SJSA1 (cell line): ENCODE data around the gene RPL12. TPM values are rescaled to one million over a fixed set of nuclear protein-coding genes. Genes with fewer than 3 reads are reported as not detected.
A peak's percentile ranks its signal among the peaks of the same experiment; 100 is the strongest.

ENCODE experiments used
- DNase-seq, 2 experiments: peaks; one replicate each; pipeline ENCODE4 v3.0.0-alpha.2; 2015 to 2020; ENCODE audit warnings: low spot score in 2 of 2, low read depth in 1 of 2
- H3K27ac ChIP-seq: fragments of 250-450 bp; sonication (Bioruptor Pico); 2 replicates; pipeline ENCODE4 v1.5.1; 2020; ENCODE audit warnings: mild to moderate bottlenecking, moderate library complexity
- H3K27me3 ChIP-seq: fragments of 250-450 bp; sonication (Bioruptor Pico); replicated peaks from 2 replicates; pipeline ENCODE4 v1.5.1; 2020; ENCODE audit warnings: mild to moderate bottlenecking, moderate library complexity
- H3K36me3 ChIP-seq: fragments of 250-450 bp; sonication (Bioruptor Pico); 2 replicates; pipeline ENCODE4 v1.5.1; 2020; ENCODE audit warnings: mild to moderate bottlenecking
- H3K4me1 ChIP-seq: fragments of 250-450 bp; sonication (Bioruptor Pico); replicated peaks from 2 replicates; pipeline ENCODE4 v1.6.1; 2021; ENCODE audit warnings: mild to moderate bottlenecking
- H3K4me3 ChIP-seq: fragments of 250-450 bp; sonication (Bioruptor Pico); 2 replicates; pipeline ENCODE4 v1.5.1; 2020; ENCODE audit warnings: mild to moderate bottlenecking
- H3K9me3 ChIP-seq: fragments of 250-450 bp; sonication (Bioruptor Pico); replicated peaks from 2 replicates; pipeline ENCODE4 v1.5.1; 2020; ENCODE audit warnings: mild to moderate bottlenecking
- total RNA-seq: library from RNA; depleted of rRNA; stranded (reverse); fragments of >200 nt; shearing (Covaris generic); gene quantifications from 2 replicates; pipeline ENCODE4 v1.2.3, GENCODE V29; 2014; rRNA removed

RPL12 gene
- total RNA-seq, 1 experiment from 2014 or later, result 1,700 TPM

GRCh38 chr9:127399736-127400269 is 51.4 kb downstream of the RPL12 start:
- peaks cover 15% of the 10 kb centered on the region for H3K4me1 ChIP-seq
- DNase-seq, result no peak
- no peaks in the 10 kb centered on the region for H3K9me3 ChIP-seq
- no peak overlapping the region for H3K4me3 ChIP-seq
- no peak overlapping the region for H3K27ac ChIP-seq
- no peaks in the 10 kb centered on the region for H3K27me3 ChIP-seq
- peaks cover 30% of the 10 kb centered on the region for H3K36me3 ChIP-seq

- Histone ChIP-seq H3K36me3 (peaks cover 21% of the 10 kb centered on the region), H3K9me3 (no peaks in the 10 kb centered on the region)
Measured at GRCh38 chr9:127398715-127399400, 52.3 kb downstream of the RPL12 start.

GRCh38 chr9:127398275-127398647 is 52.9 kb downstream of the RPL12 start:
- no peak for DNase-seq
- Histone ChIP-seq H3K4me3 (peak overlapping the region; percentile 93), H3K9me3 (no peaks in the 10 kb centered on the region), H3K4me1 (peaks cover 15% of the 10 kb centered on the region), H3K36me3 (peaks cover 15% of the 10 kb centered on the region), H3K27ac (peak overlapping the region; percentile 62; the same call in 1 of the 2 replicates), H3K27me3 (no peaks in the 10 kb centered on the region)

More at GRCh38 chr9:127398715-127399400, 52.3 kb downstream of the RPL12 start:
- Histone ChIP-seq H3K27ac (no peak overlapping the region), H3K27me3 (no peaks in the 10 kb centered on the region), H3K4me1 (peaks cover 15% of the 10 kb centered on the region), H3K4me3 (no peak overlapping the region)
- DNase-seq, result no peak

Other genes starting within 250 kb of the RPL12 start
- gene GARNL3, start 186.6 kb downstream of the RPL12 start, total RNA-seq, result 0.22 and 2.0 TPM in 2 replicates
- gene SLC2A8, start 54.2 kb downstream of the RPL12 start, total RNA-seq, result 17.4 and 35.2 TPM in 2 replicates
- 7.1 and 7.6 TPM in 2 replicates for gene ZNF79, start 27.0 kb downstream of the RPL12 start, total RNA-seq
- 5.3 and 6.9 TPM in 2 replicates for gene LRSAM1, start 104 bp upstream of the RPL12 start, total RNA-seq
- gene STXBP1, start 160.9 kb upstream of the RPL12 start, total RNA-seq, result 18.4 and 72.6 TPM in 2 replicates